ENCODE measurements around the gene CLDN1.

DNA sequence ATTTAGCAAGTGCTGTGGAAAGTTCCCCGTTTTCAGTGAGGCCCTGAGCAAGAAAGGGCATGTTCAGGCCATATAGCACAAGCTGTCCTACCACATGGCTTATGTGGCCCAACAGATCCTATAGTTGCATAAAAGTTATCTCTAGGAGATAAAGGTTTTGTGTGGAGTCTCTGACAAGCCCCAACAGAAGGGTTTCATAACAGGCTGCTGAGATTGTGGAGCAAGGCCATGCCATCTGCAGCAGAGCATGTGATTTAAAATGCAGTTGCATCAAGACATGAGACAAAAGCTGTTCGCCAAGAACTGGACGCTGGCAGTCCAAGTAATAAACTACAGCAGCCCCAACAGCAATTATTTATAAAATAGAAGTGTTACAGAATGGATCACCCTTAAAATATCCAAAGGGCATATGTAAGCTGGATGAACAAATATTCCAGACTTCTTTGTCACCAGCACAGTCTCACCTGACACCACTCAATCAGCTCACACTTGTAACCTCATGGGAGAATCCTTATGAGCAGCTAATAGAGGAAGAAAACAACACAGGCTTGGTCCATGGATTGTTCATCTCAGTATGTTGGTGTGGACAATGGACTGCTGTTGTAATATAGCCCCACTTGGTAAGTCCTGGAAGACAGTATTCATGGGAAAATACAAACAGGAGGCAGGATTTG, 14.4 kb upstream of the CLDN1 start:
- TF ChIP-seq, protein P1, sequence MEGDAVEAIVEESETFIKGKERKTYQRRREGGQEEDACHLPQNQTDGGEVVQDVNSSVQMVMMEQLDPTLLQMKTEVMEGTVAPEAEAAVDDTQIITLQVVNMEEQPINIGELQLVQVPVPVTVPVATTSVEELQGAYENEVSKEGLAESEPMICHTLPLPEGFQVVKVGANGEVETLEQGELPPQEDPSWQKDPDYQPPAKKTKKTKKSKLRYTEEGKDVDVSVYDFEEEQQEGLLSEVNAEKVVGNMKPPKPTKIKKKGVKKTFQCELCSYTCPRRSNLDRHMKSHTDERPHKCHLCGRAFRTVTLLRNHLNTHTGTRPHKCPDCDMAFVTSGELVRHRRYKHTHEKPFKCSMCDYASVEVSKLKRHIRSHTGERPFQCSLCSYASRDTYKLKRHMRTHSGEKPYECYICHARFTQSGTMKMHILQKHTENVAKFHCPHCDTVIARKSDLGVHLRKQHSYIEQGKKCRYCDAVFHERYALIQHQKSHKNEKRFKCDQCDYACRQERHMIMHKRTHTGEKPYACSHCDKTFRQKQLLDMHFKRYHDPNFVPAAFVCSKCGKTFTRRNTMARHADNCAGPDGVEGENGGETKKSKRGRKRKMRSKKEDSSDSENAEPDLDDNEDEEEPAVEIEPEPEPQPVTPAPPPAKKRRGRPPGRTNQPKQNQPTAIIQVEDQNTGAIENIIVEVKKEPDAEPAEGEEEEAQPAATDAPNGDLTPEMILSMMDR (conservative IDR thresholded peaks at IDR 0.05; ENCODE audit: low read length) = no peak
- TF ChIP-seq EZH2phosphoT487 (IDR thresholded peaks at IDR 0.05; ENCODE audit: borderline replicate concordance) = no peak

All from Loucy (cell line).